Raji (cell line): ENCODE results near the gene COL12A1.

Experiments
- POLR2A ChIP-seq: IDR thresholded peaks from 2 replicates; pipeline ENCODE4 v1.6.1; 2011; ENCODE audit warnings: low read depth, low read length, control low read depth; ENCODE audit not compliant: insufficient read depth

COL12A1 gene

GRCh38 chr6:75204217-75204958 lies 1.5 kb downstream of the COL12A1 start:
- TF ChIP-seq POLR2A: no peak

GRCh38 chr6:75203721-75204120 lies 2.1 kb downstream of the COL12A1 start:
- no peak for TF ChIP-seq POLR2A

GRCh38 chr6:75202676-75203131 lies 3.1 kb downstream of the COL12A1 start:
- TF ChIP-seq POLR2A: no peak

- no peak for TF ChIP-seq POLR2A
Measured at GRCh38 chr6:75201901-75202672, 3.8 kb downstream of the COL12A1 start.

- TF ChIP-seq POLR2A: no peak
Measured at GRCh38 chr6:75201021-75201420, 4.8 kb downstream of the COL12A1 start.

GRCh38 chr6:75199889-75200288 lies 6.0 kb downstream of the COL12A1 start:
- TF ChIP-seq POLR2A: no peak

- no peak for TF ChIP-seq POLR2A
Measured at GRCh38 chr6:75196081-75196687, 9.7 kb downstream of the COL12A1 start.

GRCh38 chr6:75188221-75188925 lies 17.5 kb downstream of the COL12A1 start:
- TF ChIP-seq POLR2A: no peak

- TF ChIP-seq POLR2A: no peak
Measured at GRCh38 chr6:75183099-75183541, 22.7 kb downstream of the COL12A1 start.

- TF ChIP-seq POLR2A: no peak
Measured at GRCh38 chr6:75180864-75181263, 25.0 kb downstream of the COL12A1 start.

- no peak for TF ChIP-seq POLR2A
Measured at GRCh38 chr6:75178757-75179156, 27.1 kb downstream of the COL12A1 start.

GRCh38 chr6:75176076-75176582 lies 29.7 kb downstream of the COL12A1 start:
- no peak for TF ChIP-seq POLR2A

- TF ChIP-seq POLR2A: no peak
Measured at GRCh38 chr6:75171986-75172385, 33.9 kb downstream of the COL12A1 start.

GRCh38 chr6:75171567-75171966 lies 34.3 kb downstream of the COL12A1 start:
- no peak for TF ChIP-seq POLR2A

GRCh38 chr6:75170691-75171560 lies 34.9 kb downstream of the COL12A1 start:
- no peak for TF ChIP-seq POLR2A
